Measurements from ENCODE around the gene PNPLA3.

PNPLA3 gene

GRCh38 chr22:43994416-43994815 is 70.8 kb downstream of the PNPLA3 start:
- no peak for DNase-seq

- no peak for DNase-seq
Measured at GRCh38 chr22:43995057-43995685, 71.6 kb downstream of the PNPLA3 start.

GRCh38 chr22:43995798-43996169 is 72.2 kb downstream of the PNPLA3 start:
- no peak for DNase-seq

GRCh38 chr22:43996170-43996980 is 72.8 kb downstream of the PNPLA3 start:
- DNase-seq, result no peak

GRCh38 chr22:43996981-43997265 is 73.3 kb downstream of the PNPLA3 start:
- DNase-seq, result no peak

Data from NCI-H2081 treated with DMSO at 0.1 percent for 48 hours (cell line).